NOMO-1 (cell line): ENCODE measurements around the gene ANKFN1.
"Not testable (repeated sequence)": the region's sequence is repeated elsewhere in the genome, so short reads cannot be mapped to it uniquely, and the experiment has no call there.

Source experiments
- DNase-seq, 2 experiments: peaks; one replicate each; lab custom pipeline; 2025; ENCODE audit not compliant: unreplicated experiment in 2 of 2; lab: John Stamatoyannopoulos, UW

Gene ANKFN1

GRCh38 chr17:56269556-56270389 is 116.5 kb downstream of the ANKFN1 start:
- DNase-seq = no peak

DNA sequence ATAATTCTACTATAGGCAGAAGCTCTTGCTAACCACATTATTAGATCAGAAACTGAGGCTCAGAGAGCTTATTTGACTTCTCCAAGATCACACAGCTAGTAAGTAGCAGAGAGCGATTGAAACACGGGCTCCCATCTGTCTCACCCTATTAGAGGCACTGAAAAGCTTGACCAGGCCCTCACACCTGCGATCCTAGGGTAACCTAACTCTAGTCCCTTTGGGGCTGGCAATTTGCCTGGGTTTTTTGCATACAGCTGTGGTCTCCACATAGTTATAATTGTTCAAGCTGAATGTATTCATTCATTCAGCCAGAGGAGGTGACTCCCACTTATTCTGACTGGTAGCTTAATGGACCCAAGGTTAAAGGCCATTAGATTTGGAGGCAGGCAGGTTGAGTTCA is 121.2 kb downstream of the ANKFN1 start:
- no peak for DNase-seq

DNA sequence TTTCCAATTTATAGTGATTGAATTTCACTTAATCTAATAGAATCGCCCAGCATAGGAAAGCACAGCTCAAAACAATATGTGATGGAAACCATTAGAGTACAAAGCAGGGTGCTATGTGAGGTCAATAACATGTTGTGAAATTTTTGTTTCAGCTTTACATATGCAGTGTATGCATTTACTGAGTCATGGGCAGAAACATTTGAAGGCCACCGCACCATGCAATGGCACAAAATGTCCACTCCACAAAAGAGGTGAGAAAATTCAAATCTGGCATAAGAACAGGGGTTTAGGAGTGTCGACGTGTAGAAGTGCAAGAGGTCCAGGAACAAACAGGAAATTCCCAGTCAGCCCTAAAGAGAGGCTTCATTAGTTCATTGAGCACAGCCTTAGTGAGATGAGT is 131.2 kb downstream of the ANKFN1 start:
- peak in 1 of 2 experiments; percentile 24 for DNase-seq

DNA sequence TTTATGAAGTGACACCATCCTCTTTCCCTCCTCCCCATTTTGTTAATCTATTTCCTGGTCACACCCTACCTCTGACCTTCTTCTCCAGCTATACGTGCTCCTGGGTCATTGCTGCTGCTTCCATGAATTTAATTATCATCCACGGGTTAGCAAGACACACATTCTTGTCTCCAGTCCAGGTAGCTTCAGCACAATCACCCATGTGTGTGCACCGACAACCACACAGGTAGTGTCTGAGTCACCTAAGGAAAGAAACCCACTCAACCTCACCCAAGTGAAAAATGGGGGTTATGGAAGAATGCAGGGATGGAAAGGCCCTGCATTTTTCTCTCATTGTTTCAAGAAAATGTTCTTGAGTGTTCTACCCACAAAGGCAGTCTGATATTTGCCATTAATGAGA is 135.5 kb downstream of the ANKFN1 start:
- not testable (repeated sequence) for DNase-seq

DNA sequence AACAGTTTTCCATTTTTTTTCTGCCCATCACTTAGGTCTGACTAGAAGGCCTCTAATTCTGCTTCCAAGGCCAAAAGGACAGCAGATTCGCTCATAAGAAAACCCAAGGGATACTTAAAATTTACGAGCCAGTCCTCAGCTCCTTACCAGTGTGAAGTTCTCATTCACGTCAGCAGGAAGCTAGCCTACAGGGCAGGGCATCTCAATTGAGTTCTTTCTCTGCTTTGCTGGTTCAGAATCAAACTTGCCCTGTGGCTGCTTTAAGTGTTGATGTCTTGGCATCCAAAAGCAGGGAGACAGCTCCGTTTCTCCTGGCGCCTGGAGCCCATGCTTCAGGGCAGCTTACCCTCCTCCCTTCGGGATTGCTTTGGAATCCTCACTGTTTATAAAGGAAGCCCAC is 136.0 kb downstream of the ANKFN1 start:
- no peak for DNase-seq

- peak; percentile 2 to 35 for DNase-seq
Measured at GRCh38 chr17:56290101-56290801, 137.0 kb downstream of the ANKFN1 start.

DNA sequence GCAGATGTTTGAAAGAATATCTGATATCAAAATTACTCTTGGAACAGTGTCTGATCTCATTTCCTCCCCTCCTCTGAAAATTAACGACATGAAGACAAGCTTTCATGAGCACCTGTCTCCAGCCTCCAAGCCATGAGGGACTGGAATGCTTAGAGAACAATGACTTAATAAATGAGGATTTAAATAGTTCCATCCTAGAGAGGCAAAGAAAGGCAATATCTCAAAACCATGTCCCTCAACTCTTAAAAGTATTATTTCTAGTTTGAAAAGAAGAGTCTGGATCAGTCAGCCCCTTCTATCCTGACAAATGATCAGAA is 137.5 kb downstream of the ANKFN1 start:
- no peak for DNase-seq

- DNase-seq = no peak
Measured at GRCh38 chr17:56291226-56291805, 138.0 kb downstream of the ANKFN1 start.

GRCh38 chr17:56292010-56292409 is 138.7 kb downstream of the ANKFN1 start:
- DNase-seq = no peak

- DNase-seq = no peak
Measured at GRCh38 chr17:56292578-56292977, 139.3 kb downstream of the ANKFN1 start.

DNA sequence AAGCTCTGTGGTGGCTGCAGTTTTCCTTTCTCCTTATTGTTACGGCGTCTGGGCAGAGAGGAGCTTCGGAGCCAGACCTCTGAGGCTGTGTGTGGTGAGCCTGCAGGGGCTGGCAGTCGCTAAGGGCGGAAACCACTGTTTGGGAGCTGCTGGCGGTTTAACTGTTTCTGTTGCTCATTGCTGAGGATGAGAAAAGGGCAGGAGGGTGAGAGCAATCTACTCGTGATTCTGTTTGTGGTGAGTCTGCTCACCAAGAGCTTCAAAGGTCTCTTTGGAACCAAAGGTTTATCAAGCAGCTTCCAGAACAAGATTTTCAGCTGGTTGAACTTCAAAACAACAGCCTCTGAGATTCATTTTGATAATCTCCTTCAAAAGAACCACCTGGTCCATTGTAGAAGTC is 143.9 kb downstream of the ANKFN1 start:
- DNase-seq = peak; percentile 78 to 79

DNA sequence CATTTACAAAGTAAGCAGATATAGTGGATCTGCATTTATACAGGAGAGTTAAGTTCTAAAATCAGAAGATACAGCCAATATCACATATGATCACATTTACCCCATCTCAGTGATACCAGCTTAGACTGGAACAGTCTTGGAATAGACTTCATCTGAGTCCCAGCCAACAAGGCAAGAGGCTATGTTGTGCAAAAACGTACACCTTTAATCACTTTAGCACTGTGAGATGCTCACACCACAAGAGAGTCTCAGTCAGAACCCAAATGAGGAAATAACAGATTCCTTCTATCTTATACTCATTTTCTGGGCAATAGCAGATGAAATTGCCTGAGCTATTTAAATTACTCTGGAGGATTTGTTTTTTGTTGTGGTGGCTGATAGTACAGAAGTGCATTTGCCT is 145.6 kb downstream of the ANKFN1 start:
- peak; percentile 21 to 41 for DNase-seq

- DNase-seq = no peak
Measured at GRCh38 chr17:56300144-56300543, 146.9 kb downstream of the ANKFN1 start.

DNA sequence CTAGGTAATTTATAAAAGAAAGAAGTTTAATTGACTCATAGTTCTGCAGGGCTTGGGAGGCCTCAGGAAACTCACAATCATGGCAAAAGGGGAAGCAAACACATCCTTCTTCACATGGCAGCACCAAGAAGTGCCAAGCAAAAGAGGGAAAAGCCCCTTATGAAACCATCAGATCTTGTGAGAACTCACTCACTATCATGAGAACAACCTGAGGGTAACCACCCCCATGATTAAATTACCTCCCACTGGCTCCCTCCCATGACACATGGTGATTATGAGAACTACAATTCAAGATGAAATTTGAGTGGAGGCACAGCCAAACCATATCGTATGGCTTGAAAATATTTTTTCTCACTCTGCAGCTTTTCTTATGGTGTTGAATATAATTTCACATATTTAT is 151.7 kb downstream of the ANKFN1 start:
- DNase-seq = peak in 1 of 2 experiments; percentile 7

- DNase-seq = no peak
Measured at GRCh38 chr17:56309897-56310296, 156.6 kb downstream of the ANKFN1 start.

GRCh38 chr17:56310782-56311181 is 157.5 kb downstream of the ANKFN1 start:
- DNase-seq = peak; percentile 61 to 78

DNA sequence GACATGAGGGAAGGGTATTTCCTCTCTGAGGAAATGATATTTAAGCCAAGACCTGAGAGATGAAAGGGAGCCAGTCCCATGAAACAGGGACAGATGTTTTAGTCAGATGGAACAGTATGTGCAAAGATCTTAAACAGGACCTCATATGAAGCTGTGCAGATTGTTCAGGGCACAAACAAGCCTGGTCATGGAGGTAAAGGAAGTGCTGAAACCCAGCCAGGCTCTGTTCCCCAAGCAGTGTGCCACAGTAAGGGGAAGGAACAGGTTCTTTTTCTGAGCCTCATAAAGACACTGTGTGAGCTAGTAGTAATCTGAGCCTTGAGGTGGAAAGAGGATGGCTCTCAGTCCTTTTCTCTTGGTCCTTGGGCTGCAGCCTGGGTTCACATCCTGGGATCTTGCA is 159.9 kb downstream of the ANKFN1 start:
- peak; percentile 32 to 59 for DNase-seq

GRCh38 chr17:56314026-56314425 is 160.8 kb downstream of the ANKFN1 start:
- peak; percentile 70 to 79 for DNase-seq

GRCh38 chr17:56314984-56315602 is 161.8 kb downstream of the ANKFN1 start:
- no peak for DNase-seq

GRCh38 chr17:56316604-56317003 is 163.3 kb downstream of the ANKFN1 start:
- DNase-seq = no peak
